Stimulated activated naive CD4-positive, alpha-beta T cell treated with Interleukin-2 at 50 U/mL for 16 hours (primary cell): ENCODE data around the gene COX19.
A peak's percentile ranks its signal among the peaks of the same experiment; 100 is the strongest.
"Not testable (repeated sequence)": the region's sequence is repeated elsewhere in the genome, so short reads cannot be mapped to it uniquely, and the experiment has no call there.

Experiments used
- DNase-seq: peaks from one replicate; lab custom pipeline; 2025; lab: John Stamatoyannopoulos, UW

The COX19 gene

GRCh38 chr7:960972-961371 lies 14.4 kb downstream of the COX19 start:
- not testable (repeated sequence) for DNase-seq

GRCh38 chr7:960269-960871 lies 15.0 kb downstream of the COX19 start:
- no peak for DNase-seq

GRCh38 chr7:959740-960139 lies 15.6 kb downstream of the COX19 start:
- DNase-seq, result not testable (repeated sequence)

- no peak for DNase-seq
Measured at GRCh38 chr7:959271-959670, 16.1 kb downstream of the COX19 start.

- DNase-seq, result no peak
Measured at GRCh38 chr7:958221-959200, 16.8 kb downstream of the COX19 start.

- no peak for DNase-seq
Measured at GRCh38 chr7:957418-958220, 17.7 kb downstream of the COX19 start.

- DNase-seq, result no peak
Measured at GRCh38 chr7:956031-956430, 19.3 kb downstream of the COX19 start.

GRCh38 chr7:954330-955238 lies 20.8 kb downstream of the COX19 start, which contains the start of gene ADAP1:
Gene ADAP1 (minus strand): TSS chr7:954680. CDS start chr7:954477, 203 bp downstream.
- DNase-seq, result peak; percentile 38

GRCh38 chr7:953547-954327 lies 21.6 kb downstream of the COX19 start:
- DNase-seq, result no peak

GRCh38 chr7:952548-953441 lies 22.6 kb downstream of the COX19 start:
- DNase-seq, result no peak

GRCh38 chr7:951881-952547 lies 23.3 kb downstream of the COX19 start:
- no peak for DNase-seq

GRCh38 chr7:949021-949934 lies 26.1 kb downstream of the COX19 start:
- no peak for DNase-seq

- no peak for DNase-seq
Measured at GRCh38 chr7:947391-948210, 27.7 kb downstream of the COX19 start.

- no peak for DNase-seq
Measured at GRCh38 chr7:946256-946996, 28.9 kb downstream of the COX19 start.

GRCh38 chr7:945556-946255 lies 29.6 kb downstream of the COX19 start:
- DNase-seq, result no peak

- DNase-seq, result no peak
Measured at GRCh38 chr7:945147-945555, 30.2 kb downstream of the COX19 start.
